ENCODE results near the gene TBC1D1. TPM values are rescaled to one million over a fixed set of nuclear protein-coding genes. Genes with fewer than 3 reads are reported as not detected.

TBC1D1 gene
- total and polyA plus RNA-seq, 2 donors (not counting 3 experiments of a cell fraction or from before 2014, with no cell fraction given): 63.5 to 116 TPM

GRCh38 chr4:38129460-38130227 lies 238.8 kb downstream of the TBC1D1 start:
- Histone ChIP-seq H3K79me2 (ENCODE audit: control insufficient read depth, insufficient read depth, low read length) (no peaks in the 10 kb centered on the region), H3K4me2 (ENCODE audit: insufficient read depth, low read length) (no peak overlapping the region), H3K36me3 (ENCODE audit: control insufficient read depth in 2 of 2, extremely low read depth in 1 of 2, insufficient read depth in 2 of 2, low read length in 2 of 2) (peaks cover 3 to 4% of the 10 kb centered on the region in 2 experiments), H2AFZ (ENCODE audit: low read depth, low read length) (no peak overlapping the region), H3K27me3 (ENCODE audit: control insufficient read depth in 2 of 2, insufficient read depth in 2 of 2, low read length in 2 of 2) (no peaks in the 10 kb centered on the region), H3K27ac (ENCODE audit: insufficient read depth, low read depth, low read length) (no peak overlapping the region), H3K9ac (replicated peaks; ENCODE audit: extremely low read depth, insufficient read depth, low read length) (no peak overlapping the region), H4K20me1 (replicated peaks; ENCODE audit: control insufficient read depth, extremely low read depth, insufficient read depth, low read length) (no peaks in the 10 kb centered on the region), H3K9me3 (replicated peaks; ENCODE audit: control insufficient read depth, insufficient read depth, low read length) (no peaks in the 10 kb centered on the region), H3K4me3 (replicated peaks in 1 of 3; ENCODE audit: insufficient read depth in 1 of 3, low read depth in 1 of 3, low read length in 3 of 3) (no peak overlapping the region), H3K4me1 (ENCODE audit: control insufficient read depth, extremely low read depth, insufficient read depth, low read length) (peaks cover 10% of the 10 kb centered on the region), H3K9me1 (replicated peaks; ENCODE audit: control insufficient read depth, extremely low read depth, insufficient read depth, low read length) (no peaks in the 10 kb centered on the region)
- BruUV-seq (replicated peaks): no TSS peak
- FAIRE-seq: no peak
- no peak for TF ChIP-seq MYC (IDR thresholded peaks at IDR 0.05; ENCODE audit: low read depth, low read length)
- TF ChIP-seq, protein P1, sequence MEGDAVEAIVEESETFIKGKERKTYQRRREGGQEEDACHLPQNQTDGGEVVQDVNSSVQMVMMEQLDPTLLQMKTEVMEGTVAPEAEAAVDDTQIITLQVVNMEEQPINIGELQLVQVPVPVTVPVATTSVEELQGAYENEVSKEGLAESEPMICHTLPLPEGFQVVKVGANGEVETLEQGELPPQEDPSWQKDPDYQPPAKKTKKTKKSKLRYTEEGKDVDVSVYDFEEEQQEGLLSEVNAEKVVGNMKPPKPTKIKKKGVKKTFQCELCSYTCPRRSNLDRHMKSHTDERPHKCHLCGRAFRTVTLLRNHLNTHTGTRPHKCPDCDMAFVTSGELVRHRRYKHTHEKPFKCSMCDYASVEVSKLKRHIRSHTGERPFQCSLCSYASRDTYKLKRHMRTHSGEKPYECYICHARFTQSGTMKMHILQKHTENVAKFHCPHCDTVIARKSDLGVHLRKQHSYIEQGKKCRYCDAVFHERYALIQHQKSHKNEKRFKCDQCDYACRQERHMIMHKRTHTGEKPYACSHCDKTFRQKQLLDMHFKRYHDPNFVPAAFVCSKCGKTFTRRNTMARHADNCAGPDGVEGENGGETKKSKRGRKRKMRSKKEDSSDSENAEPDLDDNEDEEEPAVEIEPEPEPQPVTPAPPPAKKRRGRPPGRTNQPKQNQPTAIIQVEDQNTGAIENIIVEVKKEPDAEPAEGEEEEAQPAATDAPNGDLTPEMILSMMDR (IDR thresholded peaks at IDR 0.05; ENCODE audit: extremely low read depth in 1 of 2, insufficient read depth in 1 of 2, low read depth in 1 of 2, low read length in 2 of 2): no peak
- TF ChIP-seq POLR2A (IDR thresholded peaks at IDR 0.05; ENCODE audit: low read depth, low read length): no peak
- no peak for TF ChIP-seq FOS (IDR thresholded peaks at IDR 0.05; ENCODE audit: borderline replicate concordance, insufficient read depth, low read length)
- no peak for TF ChIP-seq GATA2 (IDR thresholded peaks at IDR 0.05; ENCODE audit: insufficient read depth, insufficient read length, low read depth, low read length)
- no peak for TF ChIP-seq MAX (IDR thresholded peaks at IDR 0.05; ENCODE audit: insufficient read depth, insufficient read length)
- intact Hi-C loops (cut with micrococcal nuclease): no loop called here
- dilution Hi-C loops (cut with MboI; ENCODE audit: extremely low pct_ligation_motif_present, low sequenced_read_pairs): no loop called here
- CTCF ChIA-PET: interaction anchor here (2.4 kb wide), 1 partner anchor 10 kb away, joined by 11 read pairs; no protein-coding TSS in a partner anchor
- DNase-seq (ENCODE audit: low read depth, low spot score): no peak
- POLR2A ChIA-PET: no interaction called here

All from endothelial cell of umbilical vein (primary cell).